AG08395 (cell line): ENCODE measurements around the gene LRRN3.
A peak's percentile ranks its signal among the peaks of the same experiment; 100 is the strongest.
"Not testable (repeated sequence)": the region's sequence is repeated elsewhere in the genome, so short reads cannot be mapped to it uniquely, and the experiment has no call there.

ENCODE experiments used
- DNase-seq: peaks from one replicate; pipeline ENCODE4 v3.0.0; 2012; ENCODE audit warnings: mixed read lengths, low spot score

Gene LRRN3

DNA sequence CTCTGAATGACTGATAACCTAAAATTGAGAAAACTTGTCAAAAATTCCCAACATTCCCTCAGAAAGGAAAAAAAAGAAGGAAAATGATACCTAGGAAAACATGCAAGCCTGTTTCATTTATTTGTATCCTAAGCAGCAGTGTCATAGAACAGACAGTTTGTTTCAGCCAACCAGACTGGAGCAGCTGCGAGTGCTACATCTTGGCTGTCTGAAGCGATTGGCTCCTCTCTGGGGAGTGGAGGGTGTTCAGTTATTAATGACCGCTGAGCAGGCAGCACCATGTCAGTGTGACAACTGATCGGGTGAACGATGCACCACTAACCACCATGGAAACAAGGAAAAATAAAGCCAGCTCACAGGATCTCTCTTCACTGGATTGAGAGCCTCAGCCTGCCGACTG lies at the start of gene LRRN3:
Gene LRRN3, plus strand, starts transcription at position 282 of the 400 bp plus-strand sequence. CDS start 31,646 bp downstream, outside the sequence.
- peak; percentile 61 for DNase-seq

GRCh38 chr7:111041577-111041976 lies 49.4 kb upstream of the LRRN3 start:
- no peak for DNase-seq

GRCh38 chr7:111042842-111043241 lies 48.1 kb upstream of the LRRN3 start:
- DNase-seq: no peak

DNA sequence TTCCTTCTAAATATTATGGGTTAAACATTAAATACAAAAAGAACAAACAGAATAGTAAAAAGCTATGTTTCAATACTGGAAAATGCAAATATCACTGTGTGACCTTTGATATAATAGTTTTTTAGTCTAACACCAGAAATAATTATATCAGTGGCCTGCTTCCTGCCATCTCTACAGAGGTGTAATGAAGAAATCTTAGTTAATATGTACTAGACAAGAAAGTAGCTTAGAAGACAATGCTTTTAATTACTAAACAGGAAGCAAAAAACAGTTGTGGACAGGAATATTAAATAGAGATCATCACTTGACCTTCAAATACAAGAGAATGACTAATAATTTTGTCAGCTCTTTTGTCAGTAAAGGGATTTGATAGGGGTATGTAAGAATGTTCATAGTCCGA lies 47.4 kb upstream of the LRRN3 start:
- no peak for DNase-seq

GRCh38 chr7:111045449-111045848 lies 45.5 kb upstream of the LRRN3 start:
- peak; percentile 6 for DNase-seq

GRCh38 chr7:111047595-111047994 lies 43.3 kb upstream of the LRRN3 start:
- DNase-seq: no peak

- DNase-seq: no peak
These were observed 40.8 kb upstream of the LRRN3 start for GRCh38 chr7:111049971-111050680.

DNA sequence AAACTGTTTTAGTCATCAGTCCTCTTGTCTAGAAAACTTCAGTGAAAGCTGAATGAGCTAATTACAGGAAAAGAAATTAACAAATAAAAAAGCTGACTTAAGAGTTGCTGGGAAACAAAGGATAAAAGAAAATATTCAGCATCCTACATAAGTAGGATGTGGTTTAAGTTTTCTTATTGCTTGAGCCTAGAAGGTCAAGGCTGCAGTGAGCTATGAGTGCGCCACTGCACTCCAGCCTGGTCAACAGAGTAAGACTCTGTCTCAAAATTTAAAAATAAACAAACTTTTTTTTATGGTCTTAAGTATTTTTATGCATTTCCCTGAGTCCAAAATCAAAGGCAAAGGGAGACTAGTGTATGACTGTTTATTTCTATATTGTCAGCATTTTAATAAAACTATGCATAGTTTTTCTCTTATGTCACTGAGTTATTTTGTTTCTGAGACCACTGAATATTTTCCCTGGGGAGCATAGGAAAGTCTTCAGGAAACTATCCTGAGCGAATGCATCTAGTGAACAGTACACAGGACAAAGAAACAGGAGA lies 40.0 kb upstream of the LRRN3 start:
- no peak for DNase-seq

DNA sequence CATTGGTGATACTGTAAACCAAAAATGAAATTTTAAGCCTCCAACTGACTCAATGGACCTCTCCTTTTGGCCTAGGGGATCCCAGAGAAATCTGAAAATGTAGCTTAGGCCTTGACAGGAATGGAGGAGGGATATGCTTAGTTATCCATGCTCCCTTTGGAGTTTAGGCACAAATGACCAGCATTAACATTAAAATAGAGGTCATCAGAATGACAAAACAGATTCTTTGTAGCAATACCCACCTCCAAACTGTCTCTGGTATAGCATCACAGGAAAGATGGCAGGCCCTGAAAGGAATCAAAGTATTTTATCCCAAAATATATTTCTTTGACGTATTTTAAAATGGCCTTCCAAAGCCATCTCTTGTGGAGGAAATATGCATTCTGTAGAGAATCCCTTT lies 39.1 kb upstream of the LRRN3 start:
- DNase-seq: no peak

DNA sequence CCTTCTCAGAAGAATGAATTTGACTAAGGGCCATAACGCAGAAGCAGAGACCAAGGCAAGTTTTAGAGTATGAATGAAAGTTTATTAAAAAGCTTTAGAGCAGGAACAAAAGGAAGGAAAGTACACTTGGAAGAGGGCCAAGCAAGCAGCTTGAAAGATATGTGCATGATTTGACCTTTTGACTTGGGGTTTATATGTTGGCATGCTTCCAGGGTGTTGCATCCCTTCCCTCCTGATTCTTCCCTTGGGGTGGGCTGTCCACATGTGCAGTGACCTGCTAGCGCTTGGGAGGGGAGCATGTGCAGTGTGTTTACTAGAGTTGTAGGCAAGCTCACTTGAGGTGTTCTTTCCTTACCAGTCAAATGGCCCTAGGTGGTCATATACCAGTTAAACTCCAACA lies 37.9 kb upstream of the LRRN3 start:
- DNase-seq: no peak

GRCh38 chr7:111056371-111056770 lies 34.6 kb upstream of the LRRN3 start:
- no peak for DNase-seq

DNA sequence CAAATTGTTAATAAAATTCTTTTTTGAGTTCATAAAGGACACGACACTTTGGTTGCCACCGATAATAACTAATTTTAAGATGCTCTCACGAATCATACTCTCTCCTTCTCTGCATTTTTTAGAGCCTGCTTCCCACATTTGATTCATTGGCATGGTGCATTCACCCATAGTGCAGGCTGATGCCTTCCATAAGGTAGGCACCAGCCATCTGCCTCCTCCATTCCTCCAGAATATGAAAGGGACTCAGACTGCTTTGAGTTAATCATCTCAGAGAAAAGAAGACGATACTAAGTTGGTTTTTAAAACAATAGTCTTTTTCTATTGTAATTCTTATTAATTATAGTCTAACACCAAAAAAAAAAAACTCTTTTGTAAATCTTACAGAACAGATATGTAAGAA lies 33.9 kb upstream of the LRRN3 start:
- DNase-seq: no peak

GRCh38 chr7:111059833-111060232 lies 31.1 kb upstream of the LRRN3 start:
- DNase-seq: no peak

GRCh38 chr7:111063166-111063565 lies 27.8 kb upstream of the LRRN3 start:
- DNase-seq: no peak

- no peak for DNase-seq
These were observed 23.7 kb upstream of the LRRN3 start for GRCh38 chr7:111067251-111067650.

DNA sequence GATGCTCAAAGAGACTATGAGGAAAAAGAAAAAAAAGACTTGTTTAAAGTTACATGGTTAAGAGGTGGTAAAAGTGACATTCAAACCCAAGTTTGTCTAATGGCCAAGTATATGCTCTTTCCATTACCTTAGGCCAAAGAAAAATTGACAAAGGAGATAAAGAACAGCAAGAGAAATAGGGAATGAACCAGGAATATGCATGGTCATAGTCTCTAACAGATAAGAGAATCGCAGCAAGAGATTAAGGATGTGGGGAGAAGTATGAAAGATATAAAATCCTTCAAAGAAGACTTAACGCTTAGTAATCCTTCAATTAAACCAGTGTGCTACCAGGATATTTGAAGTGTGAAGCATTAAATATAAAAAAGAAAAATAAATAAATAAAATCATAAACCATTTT lies 23.2 kb upstream of the LRRN3 start:
- DNase-seq: no peak

DNA sequence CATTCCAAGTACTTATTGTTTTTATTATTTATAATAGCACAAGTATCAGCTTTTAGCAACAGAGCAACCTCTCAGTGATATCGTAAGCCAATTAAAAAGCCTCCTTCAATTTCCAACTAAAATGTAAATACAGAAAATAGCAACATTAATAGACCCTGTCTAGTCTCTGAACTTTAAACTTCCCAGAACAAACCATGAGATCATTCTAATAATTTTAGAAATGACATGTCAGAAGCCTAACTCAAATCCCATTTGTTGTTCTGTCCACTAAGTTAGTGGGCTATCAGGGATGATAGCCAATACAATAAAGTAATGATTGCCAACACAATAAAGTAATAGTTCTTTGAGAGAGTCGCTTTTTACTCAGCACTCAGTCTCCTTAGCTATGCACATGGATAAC lies 22.3 kb upstream of the LRRN3 start:
- DNase-seq: no peak

DNA sequence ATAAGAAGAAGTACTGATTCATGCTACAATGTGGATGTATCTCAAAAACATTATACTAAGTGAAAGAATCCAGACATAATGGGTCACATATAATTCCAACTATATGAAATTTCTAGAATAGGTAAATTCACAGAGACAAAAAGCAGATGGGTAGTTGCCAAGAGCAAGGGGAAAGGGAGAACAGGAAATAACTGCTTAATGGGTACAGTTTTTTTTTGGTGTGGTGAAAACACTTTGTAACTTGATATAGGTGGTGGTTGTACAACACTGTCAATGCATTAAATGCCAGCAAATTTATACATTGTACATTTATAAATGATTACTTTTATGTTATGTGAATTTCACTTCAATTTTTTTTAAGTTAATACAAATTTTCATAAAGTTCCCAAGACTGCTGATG lies 19.4 kb upstream of the LRRN3 start:
- no peak for DNase-seq

DNA sequence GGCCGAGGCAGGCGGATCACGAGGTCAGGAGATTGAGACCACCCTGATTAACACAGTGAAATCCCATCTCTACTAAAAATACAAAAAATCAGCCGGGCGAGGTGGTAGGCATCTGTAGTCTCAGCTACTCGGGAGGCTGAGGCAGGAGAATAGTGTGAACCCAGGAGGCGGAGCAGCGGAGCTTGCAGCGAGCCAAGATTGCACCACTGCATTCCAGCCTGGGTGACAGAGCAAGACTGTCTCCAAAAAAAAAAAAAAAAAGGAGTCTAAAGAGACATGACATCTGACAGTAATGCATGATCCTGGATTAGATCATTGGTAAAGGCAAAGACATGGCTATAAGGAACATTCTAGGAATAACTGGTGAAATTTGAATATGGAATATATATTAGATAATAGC lies 18.3 kb upstream of the LRRN3 start:
- DNase-seq: not testable (repeated sequence)

- no peak for DNase-seq
These were observed 16.7 kb upstream of the LRRN3 start for GRCh38 chr7:111074071-111074747.

GRCh38 chr7:111074748-111075146 lies 16.2 kb upstream of the LRRN3 start:
- no peak for DNase-seq

DNA sequence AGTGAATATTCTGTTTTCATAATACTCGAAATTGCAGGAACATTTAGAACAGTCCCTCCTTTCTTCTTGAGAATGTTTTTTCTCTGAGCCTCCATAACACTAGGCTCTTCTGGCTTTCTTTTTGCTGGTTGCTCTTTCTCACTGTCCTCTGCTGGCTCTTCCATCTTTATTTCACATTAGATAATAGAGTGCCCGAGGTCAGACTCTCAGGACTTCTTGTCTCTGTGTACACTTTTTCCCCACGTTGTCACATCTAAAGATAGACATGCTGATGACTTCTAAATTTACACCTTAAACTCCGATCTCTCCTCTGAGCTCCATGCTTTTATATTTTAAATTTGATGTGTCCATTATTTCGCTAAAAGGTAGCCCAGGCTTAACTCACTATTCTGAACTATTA lies 15.4 kb upstream of the LRRN3 start:
- DNase-seq: no peak

- DNase-seq: peak; percentile 75
These were observed 14.7 kb upstream of the LRRN3 start for GRCh38 chr7:111076205-111076604.

GRCh38 chr7:111077001-111077400 lies 13.9 kb upstream of the LRRN3 start:
- DNase-seq: no peak
